GM12864 (cell line): ENCODE measurements around the gene SOCS4.
"Not testable (repeated sequence)": the region's sequence is repeated elsewhere in the genome, so short reads cannot be mapped to it uniquely, and the experiment has no call there.

Experiments
- DNase-seq: peaks from one replicate; pipeline ENCODE4 v3.0.0-alpha.2; 2011; ENCODE audit warnings: low read depth
- H3K4me3 ChIP-seq: 2 replicates; pipeline ENCODE4 v1.5.1; 2011; ENCODE audit warnings: mild to moderate bottlenecking, low read depth, low read length, control low read depth
- CTCF ChIP-seq: IDR thresholded peaks from 2 replicates; pipeline ENCODE4 v1.5.1; 2011; ENCODE audit warnings: low read depth, mild to moderate bottlenecking, moderate library complexity, low read length, control low read depth, inconsistent platforms; ENCODE audit errors: missing control alignments

Gene SOCS4

GRCh38 chr14:55071870-55072640 is 45.0 kb downstream of the SOCS4 start:
- no peak for TF ChIP-seq CTCF
- no peak for DNase-seq
- H3K4me3 ChIP-seq, result peak overlapping the region; percentile 0; the same call in 1 of the 2 replicates

GRCh38 chr14:55073856-55074255 is 46.8 kb downstream of the SOCS4 start:
- DNase-seq, result no peak
- no peak for TF ChIP-seq CTCF
- no peak overlapping the region; the same call in 1 of the 2 replicates for H3K4me3 ChIP-seq

GRCh38 chr14:55074662-55075061 is 47.6 kb downstream of the SOCS4 start:
- no peak for TF ChIP-seq CTCF
- H3K4me3 ChIP-seq, result peak overlapping the region; percentile 23
- peak; percentile 76 for DNase-seq

- H3K4me3 ChIP-seq, result no peak overlapping the region; the same call in 1 of the 2 replicates
- TF ChIP-seq CTCF, result no peak
These were observed 48.7 kb downstream of the SOCS4 start for GRCh38 chr14:55075628-55076175.

GRCh38 chr14:55077170-55078151 is 50.4 kb downstream of the SOCS4 start:
- H3K4me3 ChIP-seq, result no peak overlapping the region
- no peak for DNase-seq
- TF ChIP-seq CTCF, result no peak

More at GRCh38 chr14:55075628-55076175, 48.7 kb downstream of the SOCS4 start:
- DNase-seq, result no peak

- H3K4me3 ChIP-seq, DNase-seq: not testable (repeated sequence)
These were observed 52.9 kb downstream of the SOCS4 start for GRCh38 chr14:55079961-55080360.
